Stimulated activated CD8-positive, alpha-beta memory T cell treated with anti-CD3 and anti-CD28 coated beads, Interleukin-2, amount 100 ng/mL, for 48 hours (primary cell): ENCODE results near the gene HYLS1.
"Not testable (repeated sequence)": the region's sequence is repeated elsewhere in the genome, so short reads cannot be mapped to it uniquely, and the experiment has no call there.

Experiments
- DNase-seq, 2 donors: peaks; one replicate each; pipeline ENCODE4 v3.0.0-alpha.2; 2020; ENCODE audit warnings: low read depth in 2 of 2

HYLS1 gene

GRCh38 chr11:125887373-125888324 lies at the start of gene HYLS1:
Gene HYLS1, plus strand, starts transcription at chr11:125887668. Its CDS starts 11,701 bp downstream, at chr11:125899369.
- DNase-seq, result peak; percentile 92 to 96

GRCh38 chr11:125842321-125842948 lies 45.0 kb upstream of the HYLS1 start:
- DNase-seq, result no peak

GRCh38 chr11:125846188-125846587 lies 41.3 kb upstream of the HYLS1 start:
- DNase-seq, result no peak

GRCh38 chr11:125857670-125858069 lies 29.8 kb upstream of the HYLS1 start:
- DNase-seq, result not testable (repeated sequence)

- not testable (repeated sequence) for DNase-seq
These were observed 24.7 kb upstream of the HYLS1 start for GRCh38 chr11:125862786-125863185.

GRCh38 chr11:125865354-125865753 lies 22.1 kb upstream of the HYLS1 start:
- DNase-seq, result not testable (repeated sequence)

GRCh38 chr11:125869521-125869920 lies 17.9 kb upstream of the HYLS1 start:
- DNase-seq, result no peak

- DNase-seq, result peak in 1 of 2 donors; percentile 23
These were observed 15.9 kb upstream of the HYLS1 start for GRCh38 chr11:125871391-125872137.

GRCh38 chr11:125872138-125872491 lies 15.4 kb upstream of the HYLS1 start:
- no peak for DNase-seq

GRCh38 chr11:125873881-125874555 lies 13.4 kb upstream of the HYLS1 start:
- no peak for DNase-seq

GRCh38 chr11:125874556-125875124 lies 12.8 kb upstream of the HYLS1 start:
- DNase-seq, result no peak

GRCh38 chr11:125881291-125881690 lies 6.2 kb upstream of the HYLS1 start:
- no peak for DNase-seq

- DNase-seq, result no peak
These were observed 4.1 kb upstream of the HYLS1 start for GRCh38 chr11:125883375-125883774.

GRCh38 chr11:125886997-125887372 lies 483 bp upstream of the HYLS1 start:
- peak in 1 of 2 donors; percentile 14 for DNase-seq

- DNase-seq, result no peak
These were observed 3.1 kb downstream of the HYLS1 start for GRCh38 chr11:125890447-125891100.

- DNase-seq, result no peak
These were observed 4.6 kb downstream of the HYLS1 start for GRCh38 chr11:125892071-125892470.

GRCh38 chr11:125892994-125893393 lies 5.5 kb downstream of the HYLS1 start:
- DNase-seq, result no peak

- no peak for DNase-seq
These were observed 14.4 kb downstream of the HYLS1 start for GRCh38 chr11:125901872-125902271.

- DNase-seq, result no peak
These were observed 14.9 kb downstream of the HYLS1 start for GRCh38 chr11:125902277-125902926.
